GM12878 (cell line): ENCODE results near the gene PHAF1. TPM values are rescaled to one million over a fixed set of nuclear protein-coding genes. Genes with fewer than 3 reads are reported as not detected.
A peak's percentile ranks its signal among the peaks of the same experiment; 100 is the strongest.

Source experiments
- BACH1 ChIP-seq: fragments of 450-650 bp; IDR thresholded peaks from 2 replicates; pipeline ENCODE4 v1.6.1; 2017; ENCODE audit warnings: mild to moderate bottlenecking, borderline replicate concordance
- CBX3 ChIP-seq: fragments of 200-600 bp; sonication (generic); IDR thresholded peaks from 2 replicates; pipeline ENCODE4 v1.6.1; 2016; ENCODE audit warnings: low read depth, borderline replicate concordance
- CEBPB ChIP-seq, 2 experiments: fragments of 150-350 bp in 1 of 2; IDR thresholded peaks; 2 replicates each; pipeline ENCODE4 v1.6.1; 2012 to 2014; ENCODE audit warnings: low read depth in 2 of 2, low read length in 2 of 2, borderline replicate concordance in 1 of 2, inconsistent platforms in 1 of 2
- CHD1 ChIP-seq: IDR thresholded peaks from 2 replicates; pipeline ENCODE4 v1.6.1; 2012; ENCODE audit warnings: low read depth, low read length, improper control_type of control experiment
- CHD4 ChIP-seq: fragments of 200-600 bp; sonication (generic); IDR thresholded peaks from 2 replicates; pipeline ENCODE4 v1.6.1; 2016; ENCODE audit warnings: mild to moderate bottlenecking
- CREB1 ChIP-seq: IDR thresholded peaks from 2 replicates; pipeline ENCODE4 v1.6.1; 2012; ENCODE audit warnings: low read depth, mild to moderate bottlenecking, inconsistent platforms
- CREM ChIP-seq: IDR thresholded peaks from 2 replicates; pipeline ENCODE4 v1.6.1; 2014; ENCODE audit warnings: antibody characterized with exemption, low read depth
- GABPA ChIP-seq: IDR thresholded peaks from 2 replicates; pipeline ENCODE4 v1.6.1; 2014; ENCODE audit warnings: antibody characterized with exemption, low read depth, mild to moderate bottlenecking, inconsistent platforms
- HDAC6 ChIP-seq: fragments of 200-600 bp; sonication (generic); IDR thresholded peaks from one replicate; pipeline ENCODE4 v1.8.0; 2017; ENCODE audit warnings: antibody characterized with exemption; ENCODE audit not compliant: unreplicated experiment
- NFXL1 ChIP-seq: fragments of 450-650 bp; IDR thresholded peaks from 2 replicates; pipeline ENCODE4 v1.6.1; 2017; ENCODE audit warnings: antibody characterized with exemption, mild to moderate bottlenecking, borderline replicate concordance
- NFYA ChIP-seq: IDR thresholded peaks from 2 replicates; pipeline ENCODE4 v1.6.1; 2011; ENCODE audit warnings: low read depth, mild to moderate bottlenecking, low read length, improper control_type of control experiment, borderline replicate concordance
- NFYB ChIP-seq: IDR thresholded peaks from 2 replicates; pipeline ENCODE4 v1.6.1; 2011; ENCODE audit warnings: low read depth, mild to moderate bottlenecking, low read length, improper control_type of control experiment, moderate library complexity; ENCODE audit not compliant: insufficient read depth
- SMAD5 ChIP-seq: IDR thresholded peaks from 2 replicates; pipeline ENCODE4 v1.6.1; 2016; ENCODE audit warnings: antibody characterized with exemption, low read depth
- SRF ChIP-seq, 2 experiments: IDR thresholded peaks; 2 replicates each; pipeline ENCODE4 v1.6.1; 2011; ENCODE audit warnings: low read depth in 2 of 2, low read length in 2 of 2, mild to moderate bottlenecking in 1 of 2, moderate library complexity in 1 of 2
- STAT1 ChIP-seq: fragments of 450-650 bp; conservative IDR thresholded peaks from 2 replicates; pipeline ENCODE4 v1.6.1; 2014; ENCODE audit warnings: antibody characterized with exemption, mild to moderate bottlenecking
- TCF12 ChIP-seq: IDR thresholded peaks from 2 replicates; pipeline ENCODE4 v1.6.1; 2011; ENCODE audit warnings: low read depth, mild to moderate bottlenecking, low read length
- USF2 ChIP-seq: IDR thresholded peaks from 2 replicates; pipeline ENCODE4 v1.6.1; 2011; ENCODE audit warnings: low read depth, low read length, improper control_type of control experiment, borderline replicate concordance
- ZBTB33 ChIP-seq: fragments of 450-650 bp; IDR thresholded peaks from 2 replicates; pipeline ENCODE4 v1.6.1; 2017; ENCODE audit warnings: mild to moderate bottlenecking
- polyA plus RNA-seq, 11 experiments: library from polyadenylated mRNA; depleted of rRNA in 4 of 11; unstranded in 6 of 11; stranded (reverse) in 5 of 11; fragments of >200 nt; fragmentation: Nextera tagmentation in 4 of 11; fragmentation: Illumina TruSeq in 1 of 11; extraction: Ambion mirVana in 4 of 11; extraction: Trizol in 1 of 11; gene quantifications; 1 replicate in 1 of 11; 2 replicates in 10 of 11; pipeline versions ENCODE4 v1.2.1 to v1.2.3, GENCODE V29; 2011 to 2016; ENCODE audit warnings: inconsistent platforms in 2 of 11, missing spikeins in 2 of 11, low read depth in 1 of 11
- total RNA-seq, 4 experiments: library from RNA; depleted of rRNA in 3 of 4; stranded (reverse); fragments of >200 nt in 3 of 4; fragmentation: Illumina TruSeq in 1 of 4; extraction: Trizol in 1 of 4; gene quantifications; 2 replicates each; pipeline versions ENCODE4 v1.2.1 to v1.2.3, GENCODE V29; 2013 to 2021

PHAF1 gene
- total and polyA plus RNA-seq, 10 of the 15 experiments (the other 5 are each of a cell fraction or from before 2014, with no cell fraction given), result 4.5 to 20.9 (median 14.9) TPM

- TF ChIP-seq STAT1 (no peak), NFXL1 (no peak), CREM (no peak), SRF (IDR thresholded peaks at IDR 0.05; ENCODE audit: low read depth in 2 of 2, low read length in 2 of 2) (no peak), USF2 (peak; percentile 54), CREB1 (no peak), BACH1 (peak; percentile 16; the same call in 1 of the 2 replicates), CEBPB (IDR thresholded peaks at IDR 0.05; ENCODE audit: borderline replicate concordance in 1 of 2, low read depth in 2 of 2, low read length in 2 of 2) (no peak), SMAD5 (no peak), GABPA (no peak), NFYB (no peak), CHD1 (no peak), CBX3 (no peak), TCF12 (0 out of 2 replicates have a peak, but pooled peaks have one; percentile 6), ZBTB33 (no peak), HDAC6 (peak; percentile 42), CHD4 (no peak), NFYA (no peak)
Measured at GRCh38 chr16:67150833-67151396, 41.2 kb downstream of the PHAF1 start, which contains the start of gene B3GNT9 (continued).
